ENCODE measurements around the gene ATAD3B. TPM values are rescaled to one million over a fixed set of nuclear protein-coding genes. Genes with fewer than 3 reads are reported as not detected.

The ATAD3B gene
- total and polyA plus RNA-seq, 2 of the 13 experiments (the other 11 are each of a cell fraction or from before 2014, with no cell fraction given) = 9.6 to 31.1 TPM

GRCh38 chr1:1425753-1426495, 45.6 kb upstream of the ATAD3B start (continued):
- TF ChIP-seq, protein P1, sequence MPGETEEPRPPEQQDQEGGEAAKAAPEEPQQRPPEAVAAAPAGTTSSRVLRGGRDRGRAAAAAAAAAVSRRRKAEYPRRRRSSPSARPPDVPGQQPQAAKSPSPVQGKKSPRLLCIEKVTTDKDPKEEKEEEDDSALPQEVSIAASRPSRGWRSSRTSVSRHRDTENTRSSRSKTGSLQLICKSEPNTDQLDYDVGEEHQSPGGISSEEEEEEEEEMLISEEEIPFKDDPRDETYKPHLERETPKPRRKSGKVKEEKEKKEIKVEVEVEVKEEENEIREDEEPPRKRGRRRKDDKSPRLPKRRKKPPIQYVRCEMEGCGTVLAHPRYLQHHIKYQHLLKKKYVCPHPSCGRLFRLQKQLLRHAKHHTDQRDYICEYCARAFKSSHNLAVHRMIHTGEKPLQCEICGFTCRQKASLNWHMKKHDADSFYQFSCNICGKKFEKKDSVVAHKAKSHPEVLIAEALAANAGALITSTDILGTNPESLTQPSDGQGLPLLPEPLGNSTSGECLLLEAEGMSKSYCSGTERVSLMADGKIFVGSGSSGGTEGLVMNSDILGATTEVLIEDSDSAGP (CRISPR knock-in tag; IDR thresholded peaks at IDR 0.05; ENCODE audit: borderline replicate concordance) = peak; percentile 24; the same call in 1 of the 2 replicates
- TF ChIP-seq ZNF746 (CRISPR knock-in tag; IDR thresholded peaks at IDR 0.05) (peak; percentile 48; the same call in 1 of the 2 replicates), ZNF256 (CRISPR knock-in tag; conservative IDR thresholded peaks at IDR 0.05) (no peak), PHF5A (CRISPR knock-in tag; IDR thresholded peaks at IDR 0.05; ENCODE audit: low read depth, unreplicated experiment) (peak; percentile 56), NFKB2 (CRISPR knock-in tag; IDR thresholded peaks at IDR 0.05; ENCODE audit: borderline replicate concordance) (0 out of 2 replicates have a peak, but pooled peaks have one; percentile 7), HES4 (CRISPR knock-in tag; IDR thresholded peaks at IDR 0.05; ENCODE audit: borderline replicate concordance) (no peak), TOPORS (CRISPR knock-in tag; IDR thresholded peaks at IDR 0.05) (no peak), GABPB1 (CRISPR knock-in tag; IDR thresholded peaks at IDR 0.05) (peak; percentile 60), ETV6 (CRISPR knock-in tag; conservative IDR thresholded peaks at IDR 0.05) (no peak), PHF21A (CRISPR knock-in tag; IDR thresholded peaks at IDR 0.05) (peak; percentile 55; the same call in 1 of the 2 replicates), NFYC (CRISPR knock-in tag; IDR thresholded peaks at IDR 0.05) (no peak), SPEN (CRISPR knock-in tag; IDR thresholded peaks at IDR 0.05; ENCODE audit: low read depth) (peak; percentile 33), ZNF768 (CRISPR knock-in tag; IDR thresholded peaks at IDR 0.05) (peak; percentile 36; the same call in 1 of the 2 replicates), NCOA1 (CRISPR knock-in tag; IDR thresholded peaks at IDR 0.05) (peak; percentile 40; the same call in 1 of the 2 replicates), NR2C2 (CRISPR knock-in tag; IDR thresholded peaks at IDR 0.05; ENCODE audit: borderline replicate concordance) (peak; percentile 84), BORCS8-MEF2B (CRISPR knock-in tag; IDR thresholded peaks at IDR 0.05) (peak; percentile 19; the same call in 1 of the 2 replicates), CENPT (CRISPR knock-in tag; IDR thresholded peaks at IDR 0.05; ENCODE audit: low read depth) (no peak), NONO (IDR thresholded peaks at IDR 0.05) (no peak), NONO (CRISPR knock-in tag; conservative IDR thresholded peaks at IDR 0.05) (0 out of 2 replicates have a peak, but pooled peaks have one; percentile 31), HDAC1 (CRISPR knock-in tag; IDR thresholded peaks at IDR 0.05) (peak; percentile 74), XRCC5 (optimal IDR thresholded peaks at IDR 0.05; ENCODE audit: low read length) (peak; percentile 48), ZBTB7B (CRISPR knock-in tag; IDR thresholded peaks at IDR 0.05) (peak; percentile 80; the same call in 1 of the 2 replicates), ELF1 (CRISPR knock-in tag; IDR thresholded peaks at IDR 0.05) (no peak), HOXA3 (CRISPR knock-in tag; IDR thresholded peaks at IDR 0.05) (no peak; the same call in 1 of the 2 replicates), ARNT (IDR thresholded peaks at IDR 0.05) (no peak), ZSCAN30 (CRISPR knock-in tag; IDR thresholded peaks at IDR 0.05) (no peak)
- TF ChIP-seq, protein P2, sequence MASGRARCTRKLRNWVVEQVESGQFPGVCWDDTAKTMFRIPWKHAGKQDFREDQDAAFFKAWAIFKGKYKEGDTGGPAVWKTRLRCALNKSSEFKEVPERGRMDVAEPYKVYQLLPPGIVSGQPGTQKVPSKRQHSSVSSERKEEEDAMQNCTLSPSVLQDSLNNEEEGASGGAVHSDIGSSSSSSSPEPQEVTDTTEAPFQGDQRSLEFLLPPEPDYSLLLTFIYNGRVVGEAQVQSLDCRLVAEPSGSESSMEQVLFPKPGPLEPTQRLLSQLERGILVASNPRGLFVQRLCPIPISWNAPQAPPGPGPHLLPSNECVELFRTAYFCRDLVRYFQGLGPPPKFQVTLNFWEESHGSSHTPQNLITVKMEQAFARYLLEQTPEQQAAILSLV (CRISPR knock-in tag; IDR thresholded peaks at IDR 0.05; ENCODE audit: borderline replicate concordance) = no peak
- TF ChIP-seq, protein P3, sequence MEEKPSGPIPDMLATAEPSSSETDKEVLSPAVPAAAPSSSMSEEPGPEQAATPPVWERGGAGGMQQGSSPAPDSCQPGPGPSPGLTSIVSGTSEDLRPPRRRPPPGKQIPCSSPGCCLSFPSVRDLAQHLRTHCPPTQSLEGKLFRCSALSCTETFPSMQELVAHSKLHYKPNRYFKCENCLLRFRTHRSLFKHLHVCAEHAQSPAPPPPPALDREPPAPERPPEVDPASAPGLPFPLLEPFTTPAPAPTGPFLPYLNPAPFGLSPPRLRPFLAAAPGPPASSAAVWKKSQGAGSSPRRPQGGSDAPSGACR (CRISPR knock-in tag; IDR thresholded peaks at IDR 0.05) = peak; percentile 51; the same call in 1 of the 2 replicates
